HG03439 (cell line): ENCODE measurements around the gene CDKN2B.

Source experiments
- ATAC-seq: cut with Tn5 transposase; IDR thresholded peaks from one replicate; pipeline ENCODE4 v1.9.1; 2021; ENCODE audit warnings: mild to moderate bottlenecking, moderate library complexity; ENCODE audit not compliant: unreplicated experiment

CDKN2B gene

DNA sequence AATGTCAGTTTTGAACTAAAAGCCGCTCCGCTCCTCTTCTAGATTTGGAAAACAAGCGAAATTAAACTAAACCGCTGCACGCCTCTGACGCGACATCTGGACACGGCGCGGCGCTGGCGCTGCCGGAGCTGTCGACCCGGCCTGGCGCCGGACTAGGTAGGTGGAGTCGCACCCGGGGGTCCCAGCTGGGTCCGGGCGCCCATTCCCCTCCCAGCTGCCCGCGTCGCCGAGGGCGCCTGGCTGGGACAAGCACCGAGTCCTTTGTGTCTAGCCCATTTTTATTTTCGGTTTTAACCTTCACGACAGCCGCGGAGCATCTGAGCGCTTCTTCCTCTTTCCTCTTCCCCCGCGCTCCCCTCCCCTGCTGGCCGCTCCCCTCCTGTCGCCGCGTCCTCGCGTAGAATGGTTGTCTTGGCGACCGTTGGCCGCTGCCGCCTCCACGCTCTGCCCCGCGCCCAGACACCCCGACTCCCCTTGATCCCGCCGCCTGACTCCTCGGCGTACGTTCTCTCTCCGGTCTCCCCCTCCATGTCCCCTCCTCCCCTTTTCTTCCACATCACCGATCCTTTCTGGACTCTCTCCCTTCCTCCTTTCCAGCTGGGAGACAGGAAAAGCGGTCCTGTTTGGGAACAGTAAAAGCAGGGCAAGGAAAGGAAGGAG lies 14.0 kb downstream of the CDKN2B start:
- ATAC-seq: peak; percentile 85

DNA sequence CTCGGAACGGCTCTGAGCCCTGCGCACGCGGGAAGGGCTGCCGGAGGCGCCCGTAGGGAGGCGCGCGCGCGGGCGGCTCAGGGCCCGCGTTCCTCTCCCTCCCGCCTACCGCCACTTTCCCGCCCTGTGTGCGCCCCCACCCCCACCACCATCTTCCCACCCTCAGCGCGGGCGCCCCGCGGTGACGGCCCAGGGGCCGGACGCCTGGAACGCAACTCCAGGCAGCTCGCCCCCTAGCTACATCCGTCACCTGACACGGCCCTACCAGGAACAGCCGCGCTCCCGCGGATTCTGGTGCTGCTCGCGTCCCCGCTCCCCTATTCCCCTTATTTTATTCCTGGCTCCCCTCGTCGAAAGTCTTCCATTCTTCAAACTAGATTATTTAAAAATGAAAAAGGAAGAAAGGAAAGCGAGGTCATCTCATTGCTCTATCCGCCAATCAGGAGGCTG lies 14.5 kb downstream of the CDKN2B start, which contains the start of gene CDKN2B-AS1:
Gene CDKN2B-AS1, plus strand, starts transcription at position 236 of the 450 bp plus-strand sequence.
- ATAC-seq: peak; percentile 46

DNA sequence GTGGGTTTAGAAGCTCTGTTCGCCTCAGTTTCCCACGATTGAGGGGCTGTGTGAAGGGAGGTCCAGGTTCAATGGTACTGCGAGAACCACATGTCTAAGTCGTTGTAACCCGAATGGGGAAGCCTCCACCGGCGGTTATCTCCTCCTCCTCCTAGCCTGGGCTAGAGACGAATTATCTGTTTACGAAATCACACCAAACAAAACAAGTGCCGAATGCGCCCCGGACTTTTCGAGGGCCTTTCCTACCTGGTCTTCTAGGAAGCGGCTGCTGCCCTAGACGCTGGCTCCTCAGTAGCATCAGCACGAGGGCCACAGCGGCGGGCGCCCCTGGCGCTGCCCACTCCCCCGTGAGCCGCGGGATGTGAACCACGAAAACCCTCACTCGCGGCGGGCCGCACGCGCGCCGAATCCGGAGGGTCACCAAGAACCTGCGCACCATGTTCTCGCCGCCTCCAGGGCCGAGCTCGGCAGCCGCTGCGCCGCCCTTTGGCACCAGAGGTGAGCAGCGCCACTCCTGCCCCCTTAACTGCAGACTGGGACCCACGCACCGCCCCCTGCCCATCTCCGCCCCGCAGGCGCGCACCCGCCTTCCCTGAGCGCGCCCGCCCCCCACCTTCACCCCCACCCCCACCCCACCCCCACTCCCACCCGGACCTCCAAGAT lies 15.1 kb downstream of the CDKN2B start, which contains the start of gene CDKN2A:
Gene CDKN2A, minus strand, starts transcription at position 500 of the 663 bp plus-strand sequence.
- ATAC-seq: peak; percentile 44

DNA sequence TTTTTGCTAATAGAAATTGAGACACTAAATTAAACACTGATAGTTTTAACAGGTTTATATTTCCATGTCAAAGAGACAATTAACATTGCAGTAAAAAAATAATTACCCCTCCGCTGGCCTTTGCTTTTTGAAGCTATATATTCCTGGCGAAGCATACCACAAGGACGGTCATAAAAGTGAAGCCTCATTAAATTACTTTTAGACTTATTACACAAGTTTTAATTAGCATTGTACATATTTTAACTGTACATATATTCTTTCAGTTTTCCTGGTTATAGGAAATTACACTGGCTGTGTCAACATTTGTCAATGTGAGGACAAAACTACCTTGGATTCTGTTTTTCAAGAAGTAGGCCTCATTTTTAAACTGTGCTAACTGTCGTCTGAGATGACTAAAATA lies 16.1 kb downstream of the CDKN2B start:
- no peak for ATAC-seq

DNA sequence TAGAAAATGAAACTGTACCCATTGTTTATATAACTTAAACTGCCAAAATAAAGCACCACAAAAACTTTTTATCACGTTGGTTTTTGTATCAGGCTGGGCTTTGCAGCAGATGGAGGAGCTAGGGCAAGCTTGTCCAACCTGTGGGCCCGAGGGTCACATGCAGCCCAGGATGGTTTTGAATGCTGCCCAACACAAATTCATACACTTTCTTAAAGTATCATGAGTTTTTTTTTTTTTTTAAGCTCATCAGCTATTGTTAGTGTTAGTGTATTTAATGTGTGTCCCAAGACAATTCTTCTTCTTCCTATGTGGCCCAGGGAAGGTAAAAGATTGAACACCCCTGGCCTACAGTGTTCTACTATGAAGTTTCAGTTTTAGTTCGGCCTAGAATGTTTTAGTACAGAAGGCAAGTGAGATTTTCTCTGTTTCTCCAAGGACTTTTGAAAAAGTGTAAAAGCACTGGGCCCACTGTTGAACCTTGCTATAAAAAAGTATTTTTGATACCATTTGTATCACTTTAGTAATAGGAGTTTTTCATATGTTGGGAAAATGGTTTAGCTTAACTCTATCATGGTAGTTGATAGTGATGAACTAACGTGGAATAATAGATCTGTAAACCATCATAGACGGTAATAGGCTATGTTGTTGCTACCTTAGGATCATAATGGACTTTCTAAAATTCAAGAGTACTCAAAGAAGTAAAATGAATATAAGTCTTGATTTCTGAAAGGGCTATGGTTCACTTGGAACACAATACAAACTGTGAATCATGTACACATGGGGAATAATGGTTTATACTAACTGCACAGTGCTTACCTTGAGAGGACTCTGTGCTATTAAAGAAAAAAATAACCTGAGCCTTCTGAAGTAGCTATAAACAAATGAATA lies 17.8 kb downstream of the CDKN2B start:
- no peak for ATAC-seq

DNA sequence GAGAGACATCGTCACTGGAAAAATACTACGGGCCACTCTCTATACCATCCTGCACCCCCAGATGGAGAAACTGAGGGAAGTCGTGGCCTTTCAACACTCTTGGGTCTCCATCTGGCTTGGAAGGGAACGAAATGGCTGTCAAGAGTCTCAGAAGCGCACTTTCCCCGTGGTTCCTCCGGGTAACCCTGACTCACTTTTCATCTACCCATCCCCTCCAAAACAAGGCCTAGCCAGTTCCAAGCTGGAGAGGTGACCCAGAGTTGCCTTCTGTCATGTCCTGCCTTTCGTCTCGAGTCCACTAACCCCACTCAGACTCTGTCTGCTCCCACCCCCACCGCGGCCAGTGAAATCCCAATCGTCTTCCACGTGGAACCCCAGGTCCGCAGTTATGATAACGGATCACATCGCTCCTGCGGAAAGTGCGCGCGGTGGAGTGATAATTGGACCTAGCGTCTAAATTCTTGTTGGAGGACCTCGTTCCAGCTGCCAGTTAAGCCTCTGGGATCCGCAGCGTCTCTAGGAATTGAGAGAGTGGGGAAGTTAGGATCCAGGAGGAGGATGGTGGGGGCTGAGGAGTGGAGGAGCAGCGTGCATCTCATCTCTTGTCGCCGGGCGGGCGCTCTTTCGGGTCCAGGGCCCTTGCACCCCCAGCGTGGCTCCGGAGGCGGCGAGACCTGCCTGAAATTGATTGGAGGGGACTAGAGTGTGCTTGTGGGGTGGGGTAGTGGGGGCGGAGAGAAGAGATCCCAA lies 19.5 kb downstream of the CDKN2B start:
- no peak for ATAC-seq

DNA sequence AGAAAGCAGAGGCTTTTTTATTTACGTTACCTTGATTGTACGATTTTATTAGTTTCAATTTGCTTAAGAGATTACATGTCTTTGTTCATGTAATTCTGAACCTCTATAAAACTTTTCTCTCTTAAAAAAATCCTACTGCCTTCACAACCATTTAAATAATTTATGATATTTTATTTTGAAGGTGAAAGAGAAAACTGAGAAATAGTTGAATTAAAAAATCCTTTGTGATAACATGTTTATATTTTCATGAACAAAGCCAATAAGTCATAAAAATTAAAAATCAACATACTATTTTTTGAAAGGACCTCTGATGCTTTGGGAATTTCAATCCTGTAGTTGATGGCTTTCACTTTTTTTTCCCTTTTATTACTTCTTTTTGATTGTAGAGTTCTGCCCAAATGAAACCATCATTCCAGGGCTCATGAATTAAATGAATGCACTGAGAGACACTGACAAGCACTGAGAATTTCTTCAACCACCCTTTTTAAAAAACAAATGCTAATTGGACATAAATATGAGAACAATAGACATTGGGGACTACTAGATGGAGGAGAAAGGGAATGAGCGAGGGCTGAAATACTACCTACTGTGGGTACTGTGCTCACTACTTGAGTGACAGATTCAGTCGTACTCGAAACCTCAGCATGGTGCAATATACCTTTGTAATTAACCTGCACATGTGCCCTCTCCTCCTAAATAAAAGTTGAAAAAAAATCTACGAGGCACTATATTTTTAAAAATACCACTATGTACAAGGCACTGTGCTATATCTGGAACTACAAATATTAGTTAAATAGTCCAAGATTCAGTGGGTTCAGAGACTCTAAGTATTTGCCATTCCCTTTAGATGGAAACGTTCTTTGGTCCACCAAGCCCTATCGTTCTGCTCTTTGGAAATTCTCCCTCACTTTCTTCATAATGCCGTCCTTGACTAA lies 20.8 kb downstream of the CDKN2B start:
- no peak for ATAC-seq

DNA sequence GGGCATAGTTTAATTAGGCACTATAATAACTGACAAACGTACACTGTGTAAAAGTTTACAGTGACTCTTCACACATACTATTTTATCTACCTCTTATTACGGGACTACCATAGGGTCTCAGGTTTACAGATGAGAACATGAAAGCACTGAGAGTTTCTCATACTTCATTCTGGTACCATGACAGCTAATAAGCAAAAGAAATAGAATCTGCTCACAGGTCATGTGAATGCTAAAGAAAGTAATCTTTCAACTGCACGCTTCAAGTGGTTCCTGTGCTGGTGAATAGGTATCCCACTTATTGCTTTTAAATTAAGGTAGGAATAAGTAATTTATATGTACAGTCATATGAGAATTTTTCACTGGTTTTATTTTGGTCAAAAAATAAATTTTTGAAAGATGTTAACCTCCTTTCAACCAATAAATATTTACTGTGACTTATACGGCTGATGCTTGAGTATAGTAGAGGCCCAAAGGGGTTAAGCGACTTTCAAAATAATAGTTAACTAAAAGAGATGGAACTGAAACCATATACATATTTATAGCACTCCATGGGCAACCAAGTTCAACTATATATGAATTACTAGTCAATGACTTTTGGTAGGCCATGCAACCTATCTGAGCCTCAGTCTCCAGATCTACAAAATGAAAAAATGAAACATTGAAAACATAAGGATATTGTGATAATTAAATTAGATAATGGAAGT lies 23.0 kb downstream of the CDKN2B start:
- ATAC-seq: no peak

DNA sequence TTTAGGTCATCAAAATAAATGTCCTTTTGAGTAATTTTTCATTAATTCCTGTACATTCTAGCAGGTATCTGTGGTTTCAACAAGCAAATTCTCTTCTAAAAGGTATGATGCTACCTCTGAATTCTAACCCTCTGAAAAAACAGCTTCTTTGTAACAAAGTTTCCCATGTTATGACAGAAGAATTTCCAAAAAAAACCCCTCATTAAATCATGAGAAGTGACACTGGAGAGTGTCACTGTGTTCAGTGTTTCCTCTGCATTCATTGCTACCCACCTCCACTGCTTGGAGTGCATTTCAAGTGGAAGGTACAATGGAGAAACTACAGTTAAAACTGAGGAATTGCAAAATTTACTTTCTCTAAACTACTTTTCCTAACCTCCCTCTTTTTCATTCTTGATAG lies 25.0 kb downstream of the CDKN2B start:
- ATAC-seq: no peak

DNA sequence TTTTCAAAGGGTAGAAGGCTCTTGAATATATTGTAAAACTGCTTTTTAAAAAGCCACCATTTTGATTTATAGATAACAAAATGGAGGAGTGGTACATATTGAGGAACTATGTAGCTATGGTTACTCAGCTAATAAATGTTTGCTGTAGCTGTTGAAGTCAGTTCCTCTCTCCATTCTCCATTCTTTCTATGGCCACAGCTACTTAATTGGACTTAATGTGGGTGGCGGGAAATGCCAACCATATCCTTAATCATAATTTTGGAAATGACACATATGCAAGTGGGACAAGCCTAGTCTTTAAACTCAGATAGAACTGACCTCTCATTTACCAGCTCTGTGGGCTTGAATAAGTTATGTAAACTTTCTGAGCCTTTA lies 25.6 kb downstream of the CDKN2B start:
- ATAC-seq: no peak

DNA sequence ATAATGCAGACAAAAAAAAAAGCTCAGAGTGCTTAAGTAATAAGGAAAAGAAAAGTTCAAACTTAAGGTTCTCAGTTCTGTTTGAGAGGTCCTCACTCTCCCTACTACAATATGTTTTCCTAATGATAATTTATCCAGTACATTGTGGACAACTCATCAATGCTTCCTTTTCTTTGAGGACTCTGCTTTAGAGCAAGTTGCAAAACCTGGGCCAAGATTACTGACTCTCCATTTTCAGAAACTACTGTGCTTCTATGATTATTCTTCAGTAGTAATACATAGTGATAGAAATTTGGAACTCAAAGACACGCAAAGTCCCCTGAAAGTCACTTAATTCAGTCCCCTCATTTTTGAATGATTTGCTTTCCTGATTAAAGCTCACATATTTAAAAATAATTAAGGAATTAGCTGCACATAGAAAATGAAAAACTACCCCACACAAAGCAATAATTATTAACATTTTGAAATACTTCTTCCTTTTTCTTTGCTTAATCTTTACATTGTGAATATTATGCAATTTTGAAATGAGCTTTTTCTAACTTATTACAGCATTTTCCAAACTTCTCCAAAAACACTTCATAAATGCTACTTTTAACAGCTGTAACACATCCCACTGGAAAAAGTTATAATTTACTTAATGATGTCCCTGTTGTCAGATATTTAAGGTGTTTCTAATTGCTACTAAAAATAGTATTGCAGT lies 26.1 kb downstream of the CDKN2B start:
- ATAC-seq: no peak

DNA sequence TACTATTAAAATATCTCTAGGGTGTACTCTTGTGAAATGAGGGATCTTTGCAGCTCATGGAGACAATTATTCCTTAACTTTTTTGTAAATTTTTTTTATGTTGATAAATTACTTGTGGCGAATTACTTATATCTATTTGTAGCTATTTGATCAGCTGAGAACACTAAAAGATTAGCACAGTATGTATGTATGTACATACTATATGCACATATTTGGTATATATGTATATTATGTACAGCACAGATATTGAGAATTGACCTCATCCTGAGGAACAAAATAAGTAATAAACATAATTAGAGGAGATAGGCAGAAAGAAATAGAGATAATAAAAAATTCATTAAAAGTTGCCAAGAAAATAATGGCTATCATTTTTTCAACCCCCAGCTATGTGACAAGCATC lies 26.7 kb downstream of the CDKN2B start:
- no peak for ATAC-seq

DNA sequence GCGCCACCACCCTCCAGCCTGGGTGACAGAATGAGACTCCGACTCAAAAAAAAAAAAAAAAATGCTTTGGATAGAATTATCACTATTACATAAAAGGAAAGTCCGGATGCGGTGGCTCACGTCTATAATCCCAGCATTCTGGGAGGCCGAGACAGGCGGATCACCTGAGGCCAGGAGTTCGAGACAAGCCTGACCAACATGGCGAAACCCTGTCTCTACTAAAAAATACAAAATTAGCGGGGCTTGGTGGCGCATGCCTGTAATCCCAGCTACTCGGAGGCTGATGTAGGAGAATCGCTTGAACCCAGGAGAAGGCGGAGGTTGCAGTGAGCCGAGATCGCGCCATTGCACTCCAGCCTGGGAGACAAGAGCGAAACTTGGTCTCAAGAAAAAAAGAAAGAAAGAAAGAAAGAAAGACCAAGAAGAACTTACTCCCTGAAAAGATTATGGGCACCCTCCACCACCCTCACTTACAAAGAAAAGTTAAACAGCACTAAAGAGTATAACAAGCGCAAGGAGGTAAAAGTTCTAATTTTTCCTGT lies 32.7 kb downstream of the CDKN2B start:
- ATAC-seq: no peak

DNA sequence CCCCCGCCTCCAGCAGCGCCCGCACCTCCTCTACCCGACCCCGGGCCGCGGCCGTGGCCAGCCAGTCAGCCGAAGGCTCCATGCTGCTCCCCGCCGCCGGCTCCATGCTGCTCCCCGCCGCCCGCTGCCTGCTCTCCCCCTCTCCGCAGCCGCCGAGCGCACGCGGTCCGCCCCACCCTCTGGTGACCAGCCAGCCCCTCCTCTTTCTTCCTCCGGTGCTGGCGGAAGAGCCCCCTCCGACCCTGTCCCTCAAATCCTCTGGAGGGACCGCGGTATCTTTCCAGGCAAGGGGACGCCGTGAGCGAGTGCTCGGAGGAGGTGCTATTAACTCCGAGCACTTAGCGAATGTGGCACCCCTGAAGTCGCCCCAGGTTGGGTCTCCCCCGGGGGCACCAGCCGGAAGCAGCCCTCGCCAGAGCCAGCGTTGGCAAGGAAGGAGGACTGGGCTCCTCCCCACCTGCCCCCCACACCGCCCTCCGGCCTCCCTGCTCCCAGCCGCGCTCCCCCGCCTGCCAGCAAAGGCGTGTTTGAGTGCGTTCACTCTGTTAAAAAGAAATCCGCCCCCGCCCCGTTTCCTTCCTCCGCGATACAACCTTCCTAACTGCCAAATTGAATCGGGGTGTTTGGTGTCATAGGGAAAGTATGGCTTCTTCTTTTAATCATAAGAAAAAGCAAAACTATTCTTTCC lies 34.2 kb downstream of the CDKN2B start:
- ATAC-seq: peak; percentile 72

DNA sequence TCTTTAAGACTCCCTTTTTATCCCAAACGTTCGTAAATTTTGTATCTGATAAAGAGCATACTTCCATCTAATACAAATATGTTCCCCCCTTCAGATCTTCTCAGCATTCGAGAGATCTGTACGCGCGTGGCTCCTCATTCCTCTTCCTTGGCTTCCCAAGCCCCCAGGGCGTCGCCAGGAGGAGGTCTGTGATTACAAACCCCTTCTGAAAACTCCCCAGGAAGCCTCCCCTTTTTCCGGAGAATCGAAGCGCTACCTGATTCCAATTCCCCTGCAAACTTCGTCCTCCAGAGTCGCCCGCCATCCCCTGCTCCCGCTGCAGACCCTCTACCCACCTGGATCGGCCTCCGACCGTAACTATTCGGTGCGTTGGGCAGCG lies 34.8 kb downstream of the CDKN2B start:
- ATAC-seq: no peak

DNA sequence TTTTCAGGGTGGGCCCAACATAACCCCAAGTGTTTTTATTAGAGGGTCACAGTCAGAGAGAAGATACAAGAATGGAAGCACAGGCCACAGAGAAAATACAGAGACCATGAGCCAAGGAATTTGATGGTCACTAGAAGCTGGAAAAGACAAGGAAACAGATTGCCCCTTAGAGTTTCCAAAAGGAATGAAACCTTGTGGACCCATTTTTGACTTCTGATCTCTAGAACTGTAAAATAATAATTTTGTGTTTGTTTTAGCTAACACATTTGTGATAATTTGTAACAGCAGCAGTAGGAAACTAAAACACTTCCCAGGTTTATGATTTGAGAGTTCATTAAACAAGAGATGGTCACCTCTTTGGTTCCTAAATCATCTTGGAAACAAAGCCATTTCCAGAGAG lies 36.7 kb downstream of the CDKN2B start:
- no peak for ATAC-seq

DNA sequence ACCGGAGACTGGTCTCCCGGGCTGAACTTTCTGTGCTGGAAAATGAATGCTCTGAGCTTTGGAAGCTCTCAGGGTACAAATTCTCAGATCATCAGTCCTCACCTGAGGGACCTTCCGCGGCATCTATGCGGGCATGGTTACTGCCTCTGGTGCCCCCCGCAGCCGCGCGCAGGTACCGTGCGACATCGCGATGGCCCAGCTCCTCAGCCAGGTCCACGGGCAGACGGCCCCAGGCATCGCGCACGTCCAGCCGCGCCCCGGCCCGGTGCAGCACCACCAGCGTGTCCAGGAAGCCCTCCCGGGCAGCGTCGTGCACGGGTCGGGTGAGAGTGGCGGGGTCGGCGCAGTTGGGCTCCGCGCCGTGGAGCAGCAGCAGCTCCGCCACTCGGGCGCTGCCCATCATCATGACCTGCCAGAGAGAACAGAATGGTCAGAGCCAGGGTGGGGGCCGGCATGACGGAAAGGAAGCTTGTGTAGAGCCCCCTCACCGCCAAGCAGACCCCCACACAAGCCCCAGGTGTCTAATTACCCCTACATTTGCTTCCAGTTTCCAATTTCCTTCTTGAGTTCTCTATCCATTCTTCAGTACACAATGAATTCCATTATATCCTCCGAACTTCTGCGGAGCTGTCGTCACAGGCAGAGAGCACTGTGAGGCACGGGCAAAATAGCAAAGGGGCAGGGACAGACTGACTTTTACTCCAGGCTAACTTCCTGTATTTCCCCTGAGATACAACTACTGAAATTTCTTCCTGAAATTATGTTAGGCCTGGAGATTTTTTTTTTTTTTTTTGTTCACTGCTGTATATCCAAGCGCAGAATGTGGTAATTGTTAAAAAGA lies 38.1 kb downstream of the CDKN2B start:
- no peak for ATAC-seq
